Ectodermal cell (in vitro differentiated cells): ENCODE measurements around the gene PUS3.

Source experiments
- H3K27ac ChIP-seq: 2 replicates; pipeline ENCODE4 v1.7.0; 2013; ENCODE audit warnings: mild to moderate bottlenecking, low read depth, low read length; ENCODE audit not compliant: insufficient read depth, poor library complexity, severe bottlenecking
- H3K27me3 ChIP-seq: 2 replicates; pipeline ENCODE4 v1.7.0; 2013; ENCODE audit warnings: mild to moderate bottlenecking, low read length; ENCODE audit not compliant: insufficient read depth, control insufficient read depth, poor library complexity, severe bottlenecking
- H3K36me3 ChIP-seq: one replicate; pipeline ENCODE4 v1.7.0; 2013; ENCODE audit warnings: low read length; ENCODE audit not compliant: control insufficient read depth, insufficient read depth
- H3K4me1 ChIP-seq: one replicate; pipeline ENCODE4 v1.7.0; 2013; ENCODE audit warnings: low read length; ENCODE audit not compliant: control insufficient read depth, insufficient read depth
- H3K4me3 ChIP-seq: 2 replicates; pipeline ENCODE4 v1.7.0; 2013; ENCODE audit warnings: low read depth, low read length, control low read depth; ENCODE audit not compliant: insufficient read depth
- H3K9me3 ChIP-seq: 2 replicates; pipeline ENCODE4 v1.7.0; 2013; ENCODE audit warnings: mild to moderate bottlenecking, low read length, moderate library complexity; ENCODE audit not compliant: control insufficient read depth
- WGBS, 2 experiments: methylation state at CpG; one replicate each; pipeline ENCODE4 v1.1.7; 2013; ENCODE audit warnings: missing lambda C conversion rate in 2 of 2; 5-methylcytosine and 5-hydroxymethylcytosine counted together

The PUS3 gene

DNA sequence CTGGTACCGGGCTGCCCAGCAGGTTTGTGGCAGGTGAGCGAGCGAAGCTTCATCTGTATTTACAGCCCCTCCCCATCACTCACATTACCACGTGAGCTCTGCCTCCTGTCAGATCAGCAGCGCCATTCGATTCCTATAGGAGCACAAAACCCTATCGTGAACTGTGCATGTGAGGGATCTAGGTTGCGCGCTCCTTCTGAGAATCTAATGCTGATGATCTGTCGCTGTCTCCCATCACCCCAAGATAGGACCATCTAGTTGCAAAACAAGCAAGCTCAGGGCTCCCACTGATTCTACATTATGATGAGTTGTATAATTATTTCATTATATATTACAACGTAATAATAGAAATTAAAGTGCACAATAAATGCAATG is 27.1 kb upstream of the PUS3 start:
- Histone ChIP-seq H3K36me3 (no peaks in the 10 kb centered on the region), H3K9me3 (no peaks in the 10 kb centered on the region), H3K4me3 (no peak overlapping the region), H3K4me1 (peaks cover 11% of the 10 kb centered on the region), H3K27me3 (no peaks in the 10 kb centered on the region), H3K27ac (no peak overlapping the region)
- 90 to 92% methylated on average over 10 to 11 of the region's 11 CpGs for WGBS, 2 experiments

GRCh38 chr11:125929445-125930075 is 26.6 kb upstream of the PUS3 start:
- Histone ChIP-seq H3K9me3 (no peaks in the 10 kb centered on the region), H3K36me3 (no peaks in the 10 kb centered on the region), H3K27ac (no peak overlapping the region), H3K27me3 (no peaks in the 10 kb centered on the region), H3K4me1 (peaks cover 13% of the 10 kb centered on the region), H3K4me3 (no peak overlapping the region)
- 94 to 95% methylated on average over 9 of the region's 9 CpGs for WGBS, 2 experiments

DNA sequence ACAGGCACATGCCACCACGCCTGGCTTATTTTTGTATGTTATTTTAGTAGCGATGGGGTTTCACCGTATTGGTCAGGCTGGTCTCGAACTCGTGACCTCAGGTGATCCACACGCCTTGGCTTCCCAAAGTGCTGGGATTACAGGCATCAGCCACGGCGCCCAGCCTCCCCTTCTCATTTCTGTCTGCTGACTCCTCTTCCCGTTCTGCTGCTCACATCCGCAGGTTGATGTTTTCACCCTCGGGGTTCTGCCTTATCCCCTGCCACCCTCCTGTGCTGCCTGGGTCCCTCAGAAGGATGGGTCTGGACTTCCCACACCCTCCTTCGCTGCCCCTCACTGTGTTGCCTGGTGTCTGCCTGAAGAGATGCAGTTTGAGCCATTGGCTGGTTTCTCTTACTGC is 23.7 kb upstream of the PUS3 start:
- Histone ChIP-seq H3K27ac (no peak overlapping the region), H3K4me3 (no peak overlapping the region), H3K36me3 (no peaks in the 10 kb centered on the region), H3K27me3 (no peaks in the 10 kb centered on the region), H3K4me1 (peaks cover 13% of the 10 kb centered on the region), H3K9me3 (no peaks in the 10 kb centered on the region)
- 93 to 94% methylated on average over 12 of the region's 12 CpGs for WGBS, 2 experiments

DNA sequence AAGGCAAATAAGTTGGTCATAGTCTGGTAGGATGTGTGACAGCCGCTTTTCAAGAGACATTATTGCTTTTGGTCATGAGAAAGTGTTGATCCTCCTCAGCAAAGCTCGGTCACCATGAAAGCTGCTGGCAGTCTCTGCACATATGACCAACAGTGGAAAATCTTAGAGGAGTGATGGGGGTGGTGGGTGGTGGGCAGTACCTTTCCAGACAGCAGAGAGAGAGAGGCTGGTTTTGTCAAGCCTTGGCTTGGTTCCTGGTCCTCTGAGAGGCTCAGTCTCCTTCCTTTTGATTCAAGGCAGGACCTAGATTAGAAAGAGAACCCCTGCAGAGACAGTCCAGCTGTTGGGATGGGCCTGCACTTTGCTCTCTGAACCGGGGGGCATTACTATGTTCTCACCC is 22.8 kb upstream of the PUS3 start:
- H3K4me1 ChIP-seq = peaks cover 13% of the 10 kb centered on the region
- no peaks in the 10 kb centered on the region for H3K36me3 ChIP-seq
- WGBS, 2 experiments = 87 to 91% methylated on average over 3 of the region's 3 CpGs
- H3K27me3 ChIP-seq = no peaks in the 10 kb centered on the region
- H3K4me3 ChIP-seq = no peak overlapping the region
- no peaks in the 10 kb centered on the region for H3K9me3 ChIP-seq
- no peak overlapping the region for H3K27ac ChIP-seq

DNA sequence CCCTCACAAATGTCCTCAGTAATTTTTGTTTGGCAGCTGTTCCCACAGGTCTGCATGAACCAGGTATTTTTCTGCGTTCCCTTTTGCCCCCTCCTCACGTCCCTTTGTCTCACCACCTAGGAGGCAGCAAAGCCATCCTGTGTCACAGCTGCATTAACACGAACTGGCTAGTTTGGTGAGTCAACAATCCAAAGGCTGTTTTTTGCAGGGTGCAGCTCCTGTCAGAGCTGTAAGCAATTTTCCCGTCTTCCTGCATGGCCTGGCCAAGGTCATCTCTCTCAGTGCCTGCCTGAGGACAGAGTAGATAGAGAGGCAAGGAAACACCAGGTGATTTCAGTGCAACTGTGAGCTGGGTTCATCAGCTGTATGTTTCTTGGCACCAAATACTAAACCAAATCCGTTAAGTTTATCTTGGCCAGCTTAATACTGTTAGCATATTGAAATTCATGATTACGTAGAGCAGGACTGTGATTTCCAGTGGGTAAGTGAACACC is 22.3 kb upstream of the PUS3 start:
- H3K4me3 ChIP-seq = no peak overlapping the region
- H3K27me3 ChIP-seq = no peaks in the 10 kb centered on the region
- H3K9me3 ChIP-seq = no peaks in the 10 kb centered on the region
- H3K27ac ChIP-seq = no peak overlapping the region
- H3K36me3 ChIP-seq = no peaks in the 10 kb centered on the region
- 75 to 76% methylated on average over 6 of the region's 6 CpGs for WGBS, 2 experiments
- H3K4me1 ChIP-seq = peaks cover 13% of the 10 kb centered on the region

DNA sequence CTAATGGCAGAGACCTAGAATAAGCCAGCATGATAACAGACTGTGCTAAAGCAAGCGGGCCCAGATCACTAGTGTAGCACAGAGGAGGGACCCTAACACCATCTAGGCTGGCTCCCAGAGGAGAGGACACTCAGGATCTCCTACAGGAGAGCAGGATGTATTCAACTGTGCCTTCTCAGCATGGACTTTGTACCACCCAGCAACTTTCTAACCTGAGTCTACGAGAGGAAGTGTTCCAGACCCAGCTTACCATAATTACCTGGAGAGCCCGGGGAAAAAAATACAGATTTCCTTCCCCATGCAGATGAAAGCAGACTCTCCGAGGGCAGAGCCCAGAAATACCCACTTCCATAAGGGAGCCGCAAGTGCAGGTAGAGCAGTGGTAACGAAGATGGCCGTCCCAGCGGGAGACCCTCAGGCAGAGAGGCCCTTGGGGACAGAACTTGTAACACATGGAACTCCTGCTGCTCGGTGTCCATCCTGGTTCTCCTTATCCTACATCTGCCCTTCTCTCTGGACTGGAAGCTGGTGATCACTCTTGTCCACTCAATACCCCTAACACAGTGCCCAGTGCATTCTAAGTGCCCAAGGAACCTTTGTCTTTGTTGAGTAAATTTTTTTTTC is 21.5 kb upstream of the PUS3 start:
- peaks cover 13% of the 10 kb centered on the region for H3K4me1 ChIP-seq
- H3K36me3 ChIP-seq = no peaks in the 10 kb centered on the region
- H3K27ac ChIP-seq = no peak overlapping the region
- no peak overlapping the region for H3K4me3 ChIP-seq
- no peaks in the 10 kb centered on the region for H3K9me3 ChIP-seq
- H3K27me3 ChIP-seq = no peaks in the 10 kb centered on the region
- 91 to 95% methylated on average over 9 of the region's 9 CpGs for WGBS, 2 experiments

GRCh38 chr11:125923633-125924032 is 20.6 kb upstream of the PUS3 start:
- Histone ChIP-seq H3K27ac (no peak overlapping the region), H3K4me3 (no peak overlapping the region), H3K9me3 (no peaks in the 10 kb centered on the region), H3K4me1 (peaks cover 13% of the 10 kb centered on the region), H3K36me3 (no peaks in the 10 kb centered on the region), H3K27me3 (no peaks in the 10 kb centered on the region)
- WGBS, 2 experiments = 89 to 95% methylated on average over 8 of the region's 8 CpGs

DNA sequence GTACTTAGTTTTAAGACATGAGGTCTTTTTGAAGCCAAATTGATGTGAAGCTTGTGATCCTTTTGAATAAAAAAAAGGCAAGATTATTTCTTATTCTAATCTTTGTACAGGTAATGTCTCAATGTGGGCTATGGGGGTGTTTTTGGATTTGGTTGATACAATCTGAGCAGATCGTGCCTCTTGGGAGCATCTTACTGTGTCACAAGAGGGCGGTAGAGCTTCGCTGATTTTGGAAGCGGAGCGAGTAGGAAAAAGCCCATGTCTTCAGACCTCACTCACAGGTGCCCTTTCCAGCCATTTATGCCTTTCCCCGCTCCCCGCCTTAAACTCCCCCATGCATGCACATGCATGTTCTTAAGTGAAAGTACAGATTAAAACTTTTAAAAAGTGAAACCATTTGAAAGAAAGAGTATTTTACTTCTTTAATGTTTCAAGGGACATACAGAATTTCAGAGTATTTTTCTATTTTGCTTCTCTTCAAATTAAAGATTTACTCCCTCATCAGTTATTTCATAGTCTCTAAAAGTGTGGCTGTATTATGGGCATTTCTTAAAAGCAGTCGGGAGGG is 20.1 kb upstream of the PUS3 start:
- H3K4me1 ChIP-seq = peaks cover 13% of the 10 kb centered on the region
- no peaks in the 10 kb centered on the region for H3K27me3 ChIP-seq
- no peak overlapping the region for H3K4me3 ChIP-seq
- 5 to 14% methylated on average over 5 to 7 of the region's 8 CpGs for WGBS, 2 experiments
- no peaks in the 10 kb centered on the region for H3K36me3 ChIP-seq
- no peaks in the 10 kb centered on the region for H3K9me3 ChIP-seq
- no peak overlapping the region for H3K27ac ChIP-seq

DNA sequence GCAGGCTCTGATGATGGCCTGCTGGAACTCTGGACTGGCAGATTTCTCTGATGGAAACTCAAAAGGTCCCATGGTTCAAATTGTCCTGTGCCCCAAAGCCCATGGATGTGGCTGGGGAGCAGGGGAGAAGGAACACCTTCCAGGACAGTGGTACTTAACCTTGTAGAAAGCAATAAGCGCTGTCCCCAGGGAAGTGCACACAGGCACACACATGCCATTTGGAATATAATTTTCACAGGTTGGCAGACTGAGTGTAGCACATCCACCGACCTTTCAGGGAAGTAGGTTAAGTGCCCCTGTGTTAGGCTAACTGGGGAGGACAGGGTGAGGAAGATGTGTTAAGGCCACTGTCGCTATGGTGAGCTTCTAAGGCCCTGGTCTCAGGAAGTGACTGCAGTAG is 19.1 kb upstream of the PUS3 start:
- Histone ChIP-seq H3K27me3 (no peaks in the 10 kb centered on the region), H3K9me3 (no peaks in the 10 kb centered on the region), H3K27ac (no peak overlapping the region), H3K4me3 (no peak overlapping the region), H3K4me1 (peaks cover 13% of the 10 kb centered on the region), H3K36me3 (no peaks in the 10 kb centered on the region)
- WGBS, 2 experiments = 95 to 96% methylated on average over 3 of the region's 3 CpGs

DNA sequence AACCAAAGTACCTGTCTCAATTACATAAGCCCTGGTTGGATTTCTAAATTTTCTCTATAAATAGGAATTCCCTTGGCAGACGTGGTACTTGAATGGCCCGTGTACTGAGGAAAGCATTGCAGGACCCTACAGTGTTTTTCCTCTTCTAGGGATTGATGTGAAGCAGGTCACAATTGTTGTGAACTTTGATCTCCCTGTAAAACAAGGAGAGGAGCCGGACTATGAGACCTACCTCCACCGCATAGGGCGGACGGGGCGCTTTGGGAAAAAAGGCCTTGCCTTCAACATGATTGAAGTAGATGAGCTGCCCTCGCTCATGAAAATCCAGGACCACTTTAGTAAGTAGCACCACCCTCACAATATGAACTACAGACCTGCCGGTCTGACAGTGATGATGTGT is 18.0 kb upstream of the PUS3 start:
- no peak overlapping the region for H3K27ac ChIP-seq
- WGBS, 2 experiments = 91 to 95% methylated on average over 9 of the region's 9 CpGs
- H3K27me3 ChIP-seq = no peaks in the 10 kb centered on the region
- H3K4me3 ChIP-seq = no peak overlapping the region
- peaks cover 11% of the 10 kb centered on the region for H3K4me1 ChIP-seq
- no peaks in the 10 kb centered on the region for H3K36me3 ChIP-seq
- no peaks in the 10 kb centered on the region for H3K9me3 ChIP-seq
